ENCODE results near the gene NKD2.

- no peak for TF ChIP-seq RAD21 (conservative IDR thresholded peaks at IDR 0.05 in 1 of 2, IDR thresholded peaks at IDR 0.05 in 1 of 2)
- TF ChIP-seq CTCF (IDR thresholded peaks at IDR 0.05) = no peak
- TF ChIP-seq EP300 (IDR thresholded peaks at IDR 0.05) = no peak
- TF ChIP-seq RCOR1 (IDR thresholded peaks at IDR 0.05; ENCODE audit: low read depth, low read length) = no peak
- TF ChIP-seq PHF8 (IDR thresholded peaks at IDR 0.05; ENCODE audit: borderline replicate concordance, low read depth) = no peak
- no peak for TF ChIP-seq REST (IDR thresholded peaks at IDR 0.05)
- no peak for TF ChIP-seq CEBPB (IDR thresholded peaks at IDR 0.05)
Observed at GRCh38 chr5:1005904-1006655, 2.5 kb upstream of the NKD2 start.

Data from A549 (cell line).